K562 (cell line): Measurements from ENCODE around the gene TM7SF3. TPM values are rescaled to one million over a fixed set of nuclear protein-coding genes. Genes with fewer than 3 reads are reported as not detected.

Source experiments
- ATAC-seq: fragments of 200-7000 bp; cut with Tn5 transposase; 3 replicates; pipeline ENCODE4 v1.9.1; 2020; ENCODE audit warnings: moderate library complexity
- Bru-seq: library from RNA; stranded (reverse); fragments of 400-500 nt; gene quantifications from one replicate; lab custom pipeline; 2021; lab: Mats Ljungman, UMichigan
- BruChase-seq, 2 experiments: library from RNA; stranded (reverse); fragments of 400-500 nt; gene quantifications; one replicate each; lab custom pipeline; 2021; lab: Mats Ljungman, UMichigan
- BruUV-seq: library from RNA; stranded (reverse); fragments of 400-500 nt; replicated peaks from 2 replicates; lab custom pipeline; 2021; lab: Mats Ljungman, UMichigan
- CTCF ChIA-PET: fragments of 300-600 bp; formaldehyde crosslinking; extraction: SDS; loops from one replicate; lab custom pipeline; 2021; ENCODE audit warnings: low intra/inter-chr PET ratio; lab: Yijun Ruan, JAX
- POLR2A ChIA-PET: fragments of 300-600, 350-650 bp; sonication (Branson Sonifier 250); formaldehyde crosslinking; extraction: SDS; loops from one replicate; lab custom pipeline; 2021; ENCODE audit warnings: antibody characterized with exemption, inconsistent platforms; lab: Yijun Ruan, JAX
- DNase-seq, 4 experiments: peaks; one replicate each; pipeline versions ENCODE4 v3.0.0 to v3.0.0-alpha.2; 2011 to 2018; ENCODE audit warnings: low spot score in 3 of 4, mixed read lengths in 3 of 4; ENCODE audit errors: extremely low read depth in 1 of 4
- FAIRE-seq: peaks from 2 replicates; lab custom pipeline; 2011; peaks lifted over from hg19 to GRCh38; lab: Jason Lieb, UNC
- H2AFZ ChIP-seq: 2 replicates; pipeline ENCODE4 v1.6.0; 2011; ENCODE audit warnings: low read depth, low read length, control low read depth, inconsistent platforms
- H3K27ac ChIP-seq: fragments of 200-600 bp; 3 replicates; pipeline ENCODE4 v1.8.0; 2011; ENCODE audit warnings: low read depth, mild to moderate bottlenecking, control low read depth, inconsistent platforms, low read length, moderate library complexity, mixed read lengths; ENCODE audit errors: extremely low read depth
- H3K27me3 ChIP-seq, 2 experiments: fragments of 300-600 bp in 1 of 2; 2 replicates in 1 of 2; 3 replicates in 1 of 2; pipeline versions ENCODE4 v1.6.0 to v1.8.0; 2011; ENCODE audit warnings: inconsistent platforms in 2 of 2, low read length in 2 of 2, mild to moderate bottlenecking in 1 of 2, mixed read lengths in 1 of 2, moderate library complexity in 1 of 2; ENCODE audit not compliant: control insufficient read depth in 2 of 2, insufficient read depth in 2 of 2
- H3K36me3 ChIP-seq: fragments of 300-600 bp; 3 replicates; pipeline ENCODE4 v1.8.0; 2011; ENCODE audit warnings: mild to moderate bottlenecking, low read length, inconsistent platforms; ENCODE audit not compliant: control insufficient read depth, insufficient read depth
- H3K4me1 ChIP-seq, 2 experiments: fragments of 200-600 bp in 1 of 2; replicated peaks in 1 of 2; 2 replicates in 1 of 2; 3 replicates in 1 of 2; pipeline versions ENCODE4 v1.5.1 to v1.8.0; 2011; ENCODE audit warnings: inconsistent platforms in 2 of 2, low read length in 2 of 2, mild to moderate bottlenecking in 1 of 2, mixed read lengths in 1 of 2, moderate library complexity in 1 of 2; ENCODE audit not compliant: control insufficient read depth in 2 of 2, insufficient read depth in 2 of 2
- H3K4me2 ChIP-seq: 2 replicates; pipeline ENCODE4 v1.6.1; 2011; ENCODE audit warnings: low read length, control low read depth, inconsistent platforms, mixed read lengths; ENCODE audit not compliant: insufficient read depth
- H3K4me3 ChIP-seq: fragments of 200-600 bp; sonication (generic), shearing (Covaris generic); 2 replicates; pipeline ENCODE4 v1.5.1; 2016; ENCODE audit warnings: control low read depth, inconsistent platforms
- H3K79me2 ChIP-seq: fragments of 200-600 bp; 3 replicates; pipeline ENCODE4 v1.8.0; 2011; ENCODE audit warnings: low read length, inconsistent platforms; ENCODE audit not compliant: control insufficient read depth, insufficient read depth
- H3K9ac ChIP-seq, 2 experiments: 2 replicates each; pipeline versions ENCODE4 v1.6.0 to v1.6.1; 2011; ENCODE audit warnings: low read depth in 2 of 2, low read length in 2 of 2, control low read depth in 1 of 2, inconsistent platforms in 1 of 2, mild to moderate bottlenecking in 1 of 2, mixed read lengths in 1 of 2; ENCODE audit not compliant: insufficient read depth in 1 of 2
- H3K9me1 ChIP-seq: one replicate; pipeline ENCODE4 v1.6.0; 2011; ENCODE audit warnings: inconsistent platforms, mild to moderate bottlenecking, low read length, moderate library complexity; ENCODE audit not compliant: control insufficient read depth, insufficient read depth
- H3K9me3 ChIP-seq: replicated peaks from 2 replicates; pipeline ENCODE4 v1.5.1; 2011; ENCODE audit warnings: low read depth, low read length, inconsistent platforms; ENCODE audit not compliant: control insufficient read depth, insufficient read depth
- H4K20me1 ChIP-seq: replicated peaks from 2 replicates; pipeline ENCODE4 v1.6.1; 2011; ENCODE audit warnings: low read length, inconsistent platforms, mixed read lengths; ENCODE audit not compliant: control insufficient read depth, insufficient read depth
- C11orf30 ChIP-seq: fragments of 450-650 bp; IDR thresholded peaks from 2 replicates; pipeline ENCODE4 v1.6.1; 2016; ENCODE audit warnings: low read depth, mild to moderate bottlenecking
- KAT2B ChIP-seq: IDR thresholded peaks from one replicate; pipeline ENCODE4 v1.6.1; 2012; ENCODE audit warnings: low read depth, mild to moderate bottlenecking, control low read depth, inconsistent platforms, low read length, moderate library complexity
- PCBP1 ChIP-seq: fragments of 200-400 bp; formaldehyde crosslinking; IDR thresholded peaks from 2 replicates; pipeline ENCODE4 v1.6.1; 2018; ENCODE audit warnings: mild to moderate bottlenecking, low read depth, low read length; ENCODE audit not compliant: poor library complexity, severe bottlenecking
- TFAP4 ChIP-seq: sonication (generic); formaldehyde crosslinking; IDR thresholded peaks from 2 replicates; pipeline ENCODE4 v1.8.0; 2022; ENCODE audit warnings: missing genetic modification reagents, mild to moderate bottlenecking, moderate library complexity, borderline replicate concordance
- TRIM28 ChIP-seq: fragments of 450-650 bp; IDR thresholded peaks from 2 replicates; pipeline ENCODE4 v1.6.1; 2017
- U2AF2 ChIP-seq: fragments of 200-400 bp; formaldehyde crosslinking; optimal IDR thresholded peaks from 2 replicates; pipeline ENCODE3; 2017; ENCODE audit warnings: low read depth, mild to moderate bottlenecking, low read length
- XRCC5 ChIP-seq: fragments of 200-400 bp; formaldehyde crosslinking; IDR thresholded peaks from 2 replicates; pipeline ENCODE4 v1.6.1; 2017; ENCODE audit warnings: low read depth, mild to moderate bottlenecking, low read length
- ZNF445 ChIP-seq: fragments of 250-450 bp; sonication (Bioruptor Pico); IDR thresholded peaks from 2 replicates; pipeline ENCODE4 v1.4.0; 2020; ENCODE audit warnings: low read depth, mild to moderate bottlenecking, moderate library complexity
- WGBS: fragments of 100-300 bp; shearing (Covaris generic); methylation state at CpG from one replicate; pipeline ENCODE4 v1.1.6; 2016; ENCODE audit warnings: low coverage, mixed read lengths; ENCODE audit not compliant: insufficient coverage; ENCODE audit errors: missing lambda C conversion rate; 5-methylcytosine and 5-hydroxymethylcytosine counted together
- in situ Hi-C: fragments of 300-500 bp; cut with MboI; formaldehyde crosslinking; loops from 4 replicates; pipeline ENCODE4 v1.15.0; 2018; ENCODE audit warnings: inconsistent platforms, mixed read lengths
- intact Hi-C: fragments of 100-400 bp; cut with micrococcal nuclease; formaldehyde crosslinking; loops from 2 replicates; pipeline ENCODE4 v1.14.2; 2022
- long read RNA-seq, 3 experiments: library from polyadenylated mRNA in 2 of 3; library from RNA in 1 of 3; unstranded in 2 of 3; stranded (forward) in 1 of 3; transcript quantifications; one replicate each; pipeline ENCODE4 v2.0.0, GENCODE V29; 2019 to 2022
- polyA minus RNA-seq, 3 experiments: library from RNA; depleted of rRNA, polyadenylated mRNA; stranded (reverse); fragments of >200 nt; gene quantifications; 2 replicates each; pipeline ENCODE4 v1.2.3, GENCODE V29; 2011
- polyA plus RNA-seq, 8 experiments: library from polyadenylated mRNA; depleted of rRNA in 4 of 8; stranded (reverse) in 5 of 8; unstranded in 3 of 8; fragments of >200 nt; fragmentation: Nextera tagmentation in 2 of 8; fragmentation: Illumina TruSeq in 1 of 8; extraction: Ambion mirVana in 2 of 8; extraction: Trizol in 1 of 8; gene quantifications; 2 replicates each; pipeline versions ENCODE4 v1.2.1 to v1.2.3, GENCODE V29; 2011 to 2014; ENCODE audit warnings: inconsistent platforms in 1 of 8, missing spikeins in 1 of 8
- total RNA-seq, 7 experiments: library from RNA; depleted of rRNA in 6 of 7; stranded (reverse); fragments of >200 nt in 6 of 7; fragmentation: Illumina TruSeq in 2 of 7; extraction: Trizol in 2 of 7; gene quantifications; 2 replicates each; pipeline versions ENCODE4 v1.2.1 to v1.2.3, GENCODE V29; 2011 to 2021; ENCODE audit warnings: low replicate concordance in 1 of 7
- TF ChIP-seq, protein P1 (sequence below): fragments of 450-650 bp; IDR thresholded peaks from 2 replicates; pipeline ENCODE4 v1.6.1; 2016; ENCODE audit warnings: mild to moderate bottlenecking
- TF ChIP-seq, protein P2 (sequence below): fragments of 450-650 bp; IDR thresholded peaks from 2 replicates; pipeline ENCODE4 v1.6.1; 2016

The TM7SF3 gene
- total RNA-seq (2011; cell fraction: chromatin; rRNA removed; ENCODE audit: low replicate concordance), result 63.3 and 68.0 TPM in 2 replicates
- 58.0 and 66.8 TPM in 2 replicates for total RNA-seq (2011; cell fraction: nucleolus; rRNA removed)
- total RNA-seq (2011; cell fraction: nucleoplasm; rRNA removed), result 91.1 and 94.4 TPM in 2 replicates
- total RNA-seq (2014; rRNA removed) (23.0 and 28.2 TPM in 2 replicates), total RNA-seq (2014; rRNA removed; fragmentation: Illumina TruSeq; extraction: Trizol) (31.5 and 33.5 TPM in 2 replicates), total RNA-seq (2015; rRNA removed; fragmentation: Illumina TruSeq; extraction: Trizol) (30.0 and 33.8 TPM in 2 replicates), total RNA-seq (2021) (24.8 and 25.4 TPM in 2 replicates), polyA plus RNA-seq (2011; rRNA removed) (83.8 and 90.4 TPM in 2 replicates), polyA plus RNA-seq (2014; fragmentation: Illumina TruSeq; extraction: Trizol) (37.1 and 51.5 TPM in 2 replicates), polyA plus RNA-seq (2014; fragmentation: Nextera tagmentation; extraction: Ambion mirVana) (1 to 10 TPM; 9.3 to 9.7 TPM), polyA plus RNA-seq (2014; rRNA removed) (19.9 and 26.5 TPM in 2 replicates), polyA minus RNA-seq (2011; rRNA and poly(A)+ RNA removed) (104 and 110 TPM in 2 replicates), Bru-seq, nascent RNA (percentile 71 among the genes with signal in this experiment), BruChase-seq, experiment 1, labeled RNA remaining after a 2-hour chase (percentile 73 among the genes with signal in this experiment), BruChase-seq, experiment 2, labeled RNA remaining after a 6-hour chase (percentile 75 among the genes with signal in this experiment)
- polyA plus RNA-seq (2011; cell fraction: cytosol; rRNA removed), result 32.8 and 55.3 TPM in 2 replicates
- polyA plus RNA-seq (2011; cell fraction: nucleus; rRNA removed), result 37.7 and 56.4 TPM in 2 replicates
- 34.3 and 39.0 TPM in 2 replicates for polyA plus RNA-seq (2012)
- 40.5 and 50.2 TPM in 2 replicates for polyA minus RNA-seq (2011; cell fraction: cytosol; rRNA and poly(A)+ RNA removed)
- polyA minus RNA-seq (2011; cell fraction: nucleus; rRNA and poly(A)+ RNA removed), result 18.6 and 25.9 TPM in 2 replicates
- long read RNA-seq, experiment 1, transcript TM7SF3-201 (12 exons, 2,709 nt), result major isoform, 58 of 109 reads
- long read RNA-seq, experiment 1, partial matches to known transcripts, result 16 of 109 reads
- long read RNA-seq, experiment 1, other reads (novel, unspliced or antisense), result 34 of 109 reads
- long read RNA-seq, experiment 2, transcript TM7SF3-201 (12 exons, 2,709 nt), result major isoform, 10 of 25 reads
- long read RNA-seq, experiment 2, partial matches to known transcripts, result 7 of 25 reads
- long read RNA-seq, experiment 2, other reads (novel, unspliced or antisense), result 7 of 25 reads
- long read RNA-seq, experiment 3, transcript TM7SF3-201 (12 exons, 2,709 nt), result major isoform, 26 of 35 reads
- long read RNA-seq, experiment 3, partial matches to known transcripts, result 4 of 35 reads
- long read RNA-seq, experiment 3, other reads (novel, unspliced or antisense), result 5 of 35 reads

- in situ Hi-C loops, result loop anchor here (5.0 to 10.0 kb wide), 2 partner anchors 77 to 159 kb away; partner anchors contain the start of genes FGFR1OP2 and INTS13
- no TSS peak for BruUV-seq
- Histone ChIP-seq H3K9me1 (no peaks in the 10 kb centered on the region), H3K4me3 (peak within 1 kb of the TSS; percentile 88), H3K79me2 (peaks cover 16% of the 10 kb centered on the region), H3K36me3 (no peaks in the 10 kb centered on the region; the same call in 2 of the 3 replicates), H4K20me1 (no peaks in the 10 kb centered on the region), H3K4me1 (peaks cover 25 to 34% of the 10 kb centered on the region in 2 experiments), H2AFZ (peak within 1 kb of the TSS; percentile 97), H3K27me3 (no peaks in the 10 kb centered on the region), H3K4me2 (peak within 1 kb of the TSS; percentile 84), H3K9me3 (no peaks in the 10 kb centered on the region), H3K9ac (peak within 1 kb of the TSS; percentile 70 to 92), H3K27ac (peak within 1 kb of the TSS; percentile 78)
- intact Hi-C loops, result loop anchor here (2.0 to 10.0 kb wide), 6 partner anchors 77 to 309 kb away; partner anchors contain the start of genes INTS13 and STK38L
- FAIRE-seq (peak; percentile 75), ATAC-seq (peak; percentile 88), DNase-seq (peak; percentile 90 to 96 (median 91))
- CTCF ChIA-PET, result interaction anchor here (0.6 to 1.3 kb wide), 3 partner anchors 15 to 234 kb away, joined by 3 to 4 read pairs (median 3); no protein-coding TSS in a partner anchor
- POLR2A ChIA-PET, result interaction anchor here (0.7 to 1.6 kb wide), 5 partner anchors 10 to 79 kb away, joined by 3 to 5 read pairs (median 4); no protein-coding TSS in a partner anchor
- WGBS, result 1% methylated on average over 63 of the region's 71 CpGs
- TF ChIP-seq ZNF445 (CRISPR knock-in tag) (no peak), XRCC5 (peak; percentile 68; the same call in 1 of the 2 replicates), KAT2B (no peak), U2AF2 (no peak), TRIM28 (no peak), C11orf30 (no peak), TFAP4 (CRISPR knock-in tag) (peak; percentile 51; the same call in 1 of the 2 replicates), PCBP1 (no peak)
- TF ChIP-seq, protein P1, sequence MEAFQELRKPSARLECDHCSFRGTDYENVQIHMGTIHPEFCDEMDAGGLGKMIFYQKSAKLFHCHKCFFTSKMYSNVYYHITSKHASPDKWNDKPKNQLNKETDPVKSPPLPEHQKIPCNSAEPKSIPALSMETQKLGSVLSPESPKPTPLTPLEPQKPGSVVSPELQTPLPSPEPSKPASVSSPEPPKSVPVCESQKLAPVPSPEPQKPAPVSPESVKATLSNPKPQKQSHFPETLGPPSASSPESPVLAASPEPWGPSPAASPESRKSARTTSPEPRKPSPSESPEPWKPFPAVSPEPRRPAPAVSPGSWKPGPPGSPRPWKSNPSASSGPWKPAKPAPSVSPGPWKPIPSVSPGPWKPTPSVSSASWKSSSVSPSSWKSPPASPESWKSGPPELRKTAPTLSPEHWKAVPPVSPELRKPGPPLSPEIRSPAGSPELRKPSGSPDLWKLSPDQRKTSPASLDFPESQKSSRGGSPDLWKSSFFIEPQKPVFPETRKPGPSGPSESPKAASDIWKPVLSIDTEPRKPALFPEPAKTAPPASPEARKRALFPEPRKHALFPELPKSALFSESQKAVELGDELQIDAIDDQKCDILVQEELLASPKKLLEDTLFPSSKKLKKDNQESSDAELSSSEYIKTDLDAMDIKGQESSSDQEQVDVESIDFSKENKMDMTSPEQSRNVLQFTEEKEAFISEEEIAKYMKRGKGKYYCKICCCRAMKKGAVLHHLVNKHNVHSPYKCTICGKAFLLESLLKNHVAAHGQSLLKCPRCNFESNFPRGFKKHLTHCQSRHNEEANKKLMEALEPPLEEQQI, result no peak
- TF ChIP-seq, protein P2, sequence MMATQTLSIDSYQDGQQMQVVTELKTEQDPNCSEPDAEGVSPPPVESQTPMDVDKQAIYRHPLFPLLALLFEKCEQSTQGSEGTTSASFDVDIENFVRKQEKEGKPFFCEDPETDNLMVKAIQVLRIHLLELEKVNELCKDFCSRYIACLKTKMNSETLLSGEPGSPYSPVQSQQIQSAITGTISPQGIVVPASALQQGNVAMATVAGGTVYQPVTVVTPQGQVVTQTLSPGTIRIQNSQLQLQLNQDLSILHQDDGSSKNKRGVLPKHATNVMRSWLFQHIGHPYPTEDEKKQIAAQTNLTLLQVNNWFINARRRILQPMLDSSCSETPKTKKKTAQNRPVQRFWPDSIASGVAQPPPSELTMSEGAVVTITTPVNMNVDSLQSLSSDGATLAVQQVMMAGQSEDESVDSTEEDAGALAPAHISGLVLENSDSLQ, result no peak
These were observed at the start of gene TM7SF3 for GRCh38 chr12:27014085-27014858. TM7SF3 (minus strand) TSS chr12:27014384; CDS start chr12:27014168, 216 bp downstream.
